ENCODE data around the gene HOXA4. TPM values are rescaled to one million over a fixed set of nuclear protein-coding genes. Genes with fewer than 3 reads are reported as not detected.

The HOXA4 gene
- total and polyA plus RNA-seq, 2 of the 8 experiments (the other 6 are each of a cell fraction or from before 2014, with no cell fraction given), result not detected

DNA sequence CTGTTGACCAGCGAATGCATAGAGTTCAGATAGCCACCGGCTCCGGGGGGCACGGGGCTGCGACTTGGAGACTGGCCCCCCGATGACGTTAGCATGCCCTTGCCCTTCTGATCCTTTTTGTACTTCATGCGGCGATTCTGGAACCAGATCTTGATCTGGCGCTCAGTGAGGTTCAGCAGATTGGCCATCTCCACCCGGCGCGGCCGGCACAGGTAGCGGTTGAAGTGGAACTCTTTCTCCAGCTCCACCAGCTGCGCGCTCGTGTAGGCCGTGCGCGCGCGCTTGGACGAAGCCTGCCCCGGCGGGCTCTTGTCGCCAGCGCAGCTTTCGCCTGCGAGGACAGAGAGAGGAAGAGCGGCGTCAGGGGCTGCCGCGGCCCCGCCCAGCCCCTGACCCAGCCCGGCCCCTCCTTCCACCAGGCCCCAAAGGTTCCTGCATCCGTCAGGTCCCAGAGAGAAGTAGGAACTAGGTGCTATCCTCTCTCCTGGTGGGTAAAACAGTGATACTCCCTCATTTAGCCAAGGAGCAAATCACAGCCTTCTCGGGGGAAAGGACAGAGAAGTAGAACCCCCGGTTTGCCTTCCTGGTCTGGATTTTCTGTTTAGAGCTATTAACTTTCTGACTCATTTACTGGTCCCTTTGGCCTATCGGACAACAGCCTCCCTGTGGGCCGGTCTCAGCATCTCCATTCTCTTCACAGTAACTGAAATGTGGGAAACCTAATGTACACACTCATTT, 22.0 kb downstream of the HOXA4 start:
- Histone ChIP-seq H3K56ac (replicated peaks; ENCODE audit: insufficient read length, low read depth, low read length) (no peak overlapping the region), H3K79me2 (ENCODE audit: control insufficient read depth in 1 of 2, insufficient read depth in 2 of 2, low read length in 2 of 2) (no peaks in the 10 kb centered on the region), H3K4ac (replicated peaks; ENCODE audit: insufficient read length, low read depth, low read length) (no peak overlapping the region), H4K8ac (ENCODE audit: extremely low read depth, insufficient read depth, low read length) (no peak overlapping the region), H2AFZ (ENCODE audit: low read length) (no peak overlapping the region), H4K20me1 (replicated peaks in 1 of 2; ENCODE audit: control insufficient read depth in 1 of 2, insufficient read depth in 2 of 2, low read length in 2 of 2) (peaks cover 22 to 34% of the 10 kb centered on the region in 2 experiments), H2BK15ac (ENCODE audit: low read length) (no peak overlapping the region), H2BK5ac (ENCODE audit: low read depth, low read length) (no peak overlapping the region), H2AK5ac (ENCODE audit: low read depth, low read length) (no peak overlapping the region), H3K4me1 (replicated peaks in 1 of 4; ENCODE audit: control insufficient read depth in 3 of 4, insufficient read depth in 4 of 4, low read length in 3 of 4) (peaks cover 0 to 22% (median 8%) of the 10 kb centered on the region in 4 experiments; a peak in 5 of 7 replicates), H3K9me3 (ENCODE audit: insufficient read depth in 2 of 2, low read depth in 1 of 2, low read length in 1 of 2) (no peaks in the 10 kb centered on the region), H3K14ac (ENCODE audit: insufficient read length) (no peak overlapping the region), H4K5ac (ENCODE audit: insufficient read length, low read depth, low read length) (no peak overlapping the region), H3K27me3 (replicated peaks in 1 of 4; ENCODE audit: control insufficient read depth in 3 of 4, extremely low read depth in 1 of 4, insufficient read depth in 3 of 4, low read length in 3 of 4) (peaks cover 95 to 100% (median 99%) of the 10 kb centered on the region in 4 experiments), H2BK12ac (ENCODE audit: low read depth, low read length) (no peak overlapping the region), H3K18ac (ENCODE audit: extremely low read depth, low read length) (no peak overlapping the region), H3K4me2 (ENCODE audit: insufficient read depth in 1 of 2, low read depth in 2 of 2, low read length in 2 of 2) (peak overlapping the region; percentile 54 to 65), H4K91ac (replicated peaks; ENCODE audit: insufficient read length, low read length) (no peak overlapping the region), H3K23me2 (ENCODE audit: low read depth, low read length) (no peaks in the 10 kb centered on the region), H3K27ac (ENCODE audit: low read depth, low read length) (no peak overlapping the region), H3K36me3 (ENCODE audit: control insufficient read depth in 2 of 4, insufficient read depth in 4 of 4, low read length in 3 of 4) (peaks cover 0 to 8% (median 0%) of the 10 kb centered on the region in 4 experiments; a peak in 2 of 8 replicates), H3K79me1 (ENCODE audit: low read depth, low read length) (no peaks in the 10 kb centered on the region), H3K23ac (ENCODE audit: insufficient read length) (no peak overlapping the region), H2BK120ac (replicated peaks; ENCODE audit: low read depth, low read length) (no peak overlapping the region), H2BK20ac (ENCODE audit: low read length) (no peak overlapping the region), H3K4me3 (ENCODE audit: extremely low read depth in 1 of 4, insufficient read depth in 2 of 4, low read depth in 3 of 4, low read length in 4 of 4) (peak overlapping the region in 1 of 4 experiments; percentile 45; a peak in 5 of 8 replicates), H3K9ac (replicated peaks in 1 of 4; ENCODE audit: extremely low read depth in 1 of 4, low read depth in 3 of 4, low read length in 3 of 4) (no peak overlapping the region)
- FAIRE-seq, result no peak
- POLR2A ChIA-PET (ENCODE audit: partially characterized antibody), result interaction anchor here (1.0 to 1.2 kb wide), 2 partner anchors 11 kb away, joined by 3 read pairs; no protein-coding TSS in a partner anchor
- 7% methylated on average over 30 of the region's 41 CpGs; no CpG with 5 or more reads in 1 of the 2 experiments for WGBS, 2 experiments (ENCODE audit: extremely low coverage in 1 of 2, insufficient coverage in 1 of 2, insufficient read length in 1 of 2, insufficient replicate concordance in 2 of 2, low coverage in 1 of 2, low lambda C conversion rate in 2 of 2, missing lambda C conversion rate in 1 of 2)
- peak in 1 of 2 experiments; percentile 76 for DNase-seq (ENCODE audit: low read depth in 1 of 2, low spot score in 2 of 2)
- CTCF ChIA-PET (ENCODE audit: partially characterized antibody), result interaction anchor here (0.6 to 4.1 kb wide), 12 partner anchors 11 to 1409 kb away, joined by 3 to 14 read pairs (median 4); partner anchors contain the start of genes HOXA5 and HOXA7
- TF ChIP-seq CHD2 (IDR thresholded peaks at IDR 0.05; ENCODE audit: low read length) (no peak), HDAC6 (IDR thresholded peaks at IDR 0.05; ENCODE audit: low read depth, low read length) (no peak), RAD21 (IDR thresholded peaks at IDR 0.05 in 1 of 2, conservative IDR thresholded peaks at IDR 0.05 in 1 of 2; ENCODE audit: low read depth in 2 of 2, low read length in 2 of 2) (no peak), TAF7 (optimal IDR thresholded peaks at IDR 0.05; ENCODE audit: borderline replicate concordance, low read depth, low read length) (no peak), CHD1 (IDR thresholded peaks at IDR 0.05; ENCODE audit: low read depth, low read length) (no peak), EZH2 (IDR thresholded peaks at IDR 0.05; ENCODE audit: low read depth, low read length, severe bottlenecking) (peak; percentile 98), YY1 (IDR thresholded peaks at IDR 0.05; ENCODE audit: low read depth, low read length) (no peak), TCF12 (IDR thresholded peaks at IDR 0.05; ENCODE audit: low read depth, low read length) (0 out of 2 replicates have a peak, but pooled peaks have one; percentile 2), RXRA (IDR thresholded peaks at IDR 0.05; ENCODE audit: insufficient read depth, low read depth, low read length) (no peak), GABPA (IDR thresholded peaks at IDR 0.05; ENCODE audit: borderline replicate concordance, insufficient read depth, low read length) (0 out of 2 replicates have a peak, but pooled peaks have one; percentile 21), JUND (IDR thresholded peaks at IDR 0.05; ENCODE audit: low read length) (no peak), ASH2L (IDR thresholded peaks at IDR 0.05; ENCODE audit: low read length) (no peak), CREB1 (IDR thresholded peaks at IDR 0.05) (no peak)
